ENCODE data around the gene MCM7.

MCM7 gene

DNA sequence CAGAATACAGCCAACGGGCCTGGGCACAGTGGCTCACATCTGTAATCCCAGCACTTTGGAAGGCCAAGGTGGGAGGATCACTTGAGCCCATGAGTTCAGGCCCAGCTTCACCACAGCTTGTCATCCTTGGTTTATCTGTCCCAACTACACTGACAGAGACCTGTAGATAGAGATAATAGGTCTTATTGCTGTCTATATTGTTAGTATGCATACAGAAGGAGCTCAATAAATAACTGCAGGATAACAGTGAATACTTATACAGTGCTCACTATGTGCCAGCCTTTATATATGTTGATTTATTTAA, 19.5 kb upstream of the MCM7 start:
- Histone ChIP-seq H3F3A (ENCODE audit: low read depth) (no peaks in the 10 kb centered on the region; the same call in 1 of the 2 replicates), H4K20me1 (ENCODE audit: insufficient read depth, low read length, poor library complexity, severe bottlenecking) (peaks cover 4% of the 10 kb centered on the region), H3K9me2 (replicated peaks; ENCODE audit: low read depth, low read length) (no peaks in the 10 kb centered on the region), H3K4me1 (ENCODE audit: insufficient read depth, low read length, poor library complexity, severe bottlenecking) (peaks cover 26% of the 10 kb centered on the region), H3K9me3 (ENCODE audit: insufficient read depth, low read depth, low read length) (no peaks in the 10 kb centered on the region), H3K27me3 (ENCODE audit: insufficient read depth, low read length, poor library complexity, severe bottlenecking) (no peaks in the 10 kb centered on the region), H2AFZ (ENCODE audit: low read length) (peak overlapping the region; percentile 78; the same call in 1 of the 2 replicates), H3K79me2 (ENCODE audit: insufficient read depth, low read length) (peaks cover 40% of the 10 kb centered on the region), H3K4me2 (ENCODE audit: low read depth, low read length, poor library complexity, severe bottlenecking) (peak overlapping the region; percentile 91), H3K9ac (ENCODE audit: low read depth, low read length, poor library complexity, severe bottlenecking) (peak overlapping the region; percentile 91), H3K4me3 (ENCODE audit: low read length, poor library complexity, severe bottlenecking) (peak overlapping the region; percentile 99), H3K36me3 (ENCODE audit: insufficient read depth, low read length) (no peaks in the 10 kb centered on the region)
- no peak for TF ChIP-seq EZH2phosphoT487 (IDR thresholded peaks at IDR 0.05; ENCODE audit: borderline replicate concordance)
- TF ChIP-seq, protein P1, sequence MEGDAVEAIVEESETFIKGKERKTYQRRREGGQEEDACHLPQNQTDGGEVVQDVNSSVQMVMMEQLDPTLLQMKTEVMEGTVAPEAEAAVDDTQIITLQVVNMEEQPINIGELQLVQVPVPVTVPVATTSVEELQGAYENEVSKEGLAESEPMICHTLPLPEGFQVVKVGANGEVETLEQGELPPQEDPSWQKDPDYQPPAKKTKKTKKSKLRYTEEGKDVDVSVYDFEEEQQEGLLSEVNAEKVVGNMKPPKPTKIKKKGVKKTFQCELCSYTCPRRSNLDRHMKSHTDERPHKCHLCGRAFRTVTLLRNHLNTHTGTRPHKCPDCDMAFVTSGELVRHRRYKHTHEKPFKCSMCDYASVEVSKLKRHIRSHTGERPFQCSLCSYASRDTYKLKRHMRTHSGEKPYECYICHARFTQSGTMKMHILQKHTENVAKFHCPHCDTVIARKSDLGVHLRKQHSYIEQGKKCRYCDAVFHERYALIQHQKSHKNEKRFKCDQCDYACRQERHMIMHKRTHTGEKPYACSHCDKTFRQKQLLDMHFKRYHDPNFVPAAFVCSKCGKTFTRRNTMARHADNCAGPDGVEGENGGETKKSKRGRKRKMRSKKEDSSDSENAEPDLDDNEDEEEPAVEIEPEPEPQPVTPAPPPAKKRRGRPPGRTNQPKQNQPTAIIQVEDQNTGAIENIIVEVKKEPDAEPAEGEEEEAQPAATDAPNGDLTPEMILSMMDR (conservative IDR thresholded peaks at IDR 0.05; ENCODE audit: low read length): no peak

DNA sequence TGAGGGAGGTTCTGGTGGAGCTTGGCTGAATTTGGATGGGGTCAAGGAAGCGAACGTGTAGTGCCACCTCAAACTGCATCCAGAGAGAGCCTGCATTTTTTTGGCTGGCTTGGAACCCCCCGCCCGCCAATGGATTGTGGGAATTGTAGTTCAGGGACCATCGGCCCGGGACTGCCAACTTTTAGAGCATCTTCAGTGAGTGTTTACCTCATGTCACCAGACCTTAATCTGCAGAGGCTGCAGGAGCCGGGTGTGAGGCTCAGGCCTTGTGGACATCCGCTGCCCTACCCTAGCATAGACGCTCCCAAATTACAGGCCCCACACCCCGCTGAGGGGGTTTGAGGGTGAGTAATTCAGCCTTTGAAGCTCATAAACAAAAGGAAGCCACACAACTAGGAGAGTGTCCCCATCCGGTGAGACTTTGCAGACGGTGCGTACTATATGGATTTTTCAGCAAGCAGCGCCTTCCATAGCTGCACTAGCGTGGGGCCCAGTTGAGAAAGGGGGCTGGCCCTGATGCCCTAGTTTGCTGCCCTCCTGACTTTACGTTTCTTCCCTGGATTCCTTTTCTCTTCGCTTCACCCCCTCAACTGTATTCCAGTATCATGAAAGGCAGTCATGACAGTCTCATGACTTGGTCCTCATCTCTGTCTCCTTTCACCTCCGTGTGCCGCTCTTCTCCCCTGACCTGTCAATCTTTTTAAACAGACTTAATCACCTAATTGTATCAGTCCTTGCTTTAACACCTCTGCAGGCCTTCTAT, 19.0 kb upstream of the MCM7 start:
- Histone ChIP-seq H3K4me2 (ENCODE audit: low read depth, low read length, poor library complexity, severe bottlenecking) (peak overlapping the region; percentile 91), H3K9me3 (ENCODE audit: insufficient read depth, low read depth, low read length) (no peaks in the 10 kb centered on the region), H3K36me3 (ENCODE audit: insufficient read depth, low read length) (no peaks in the 10 kb centered on the region), H3K79me2 (ENCODE audit: insufficient read depth, low read length) (peaks cover 35% of the 10 kb centered on the region), H4K20me1 (ENCODE audit: insufficient read depth, low read length, poor library complexity, severe bottlenecking) (peaks cover 4% of the 10 kb centered on the region), H3K4me1 (ENCODE audit: insufficient read depth, low read length, poor library complexity, severe bottlenecking) (peaks cover 21% of the 10 kb centered on the region), H3K9me2 (replicated peaks; ENCODE audit: low read depth, low read length) (no peaks in the 10 kb centered on the region), H3K27me3 (ENCODE audit: insufficient read depth, low read length, poor library complexity, severe bottlenecking) (no peaks in the 10 kb centered on the region), H2AFZ (ENCODE audit: low read length) (peak overlapping the region; percentile 78), H3F3A (ENCODE audit: low read depth) (no peaks in the 10 kb centered on the region; the same call in 1 of the 2 replicates), H3K9ac (ENCODE audit: low read depth, low read length, poor library complexity, severe bottlenecking) (peak overlapping the region; percentile 91), H3K4me3 (ENCODE audit: low read length, poor library complexity, severe bottlenecking) (peak overlapping the region; percentile 99)
- TF ChIP-seq, protein P1 (conservative IDR thresholded peaks at IDR 0.05; ENCODE audit: low read length): no peak

DNA sequence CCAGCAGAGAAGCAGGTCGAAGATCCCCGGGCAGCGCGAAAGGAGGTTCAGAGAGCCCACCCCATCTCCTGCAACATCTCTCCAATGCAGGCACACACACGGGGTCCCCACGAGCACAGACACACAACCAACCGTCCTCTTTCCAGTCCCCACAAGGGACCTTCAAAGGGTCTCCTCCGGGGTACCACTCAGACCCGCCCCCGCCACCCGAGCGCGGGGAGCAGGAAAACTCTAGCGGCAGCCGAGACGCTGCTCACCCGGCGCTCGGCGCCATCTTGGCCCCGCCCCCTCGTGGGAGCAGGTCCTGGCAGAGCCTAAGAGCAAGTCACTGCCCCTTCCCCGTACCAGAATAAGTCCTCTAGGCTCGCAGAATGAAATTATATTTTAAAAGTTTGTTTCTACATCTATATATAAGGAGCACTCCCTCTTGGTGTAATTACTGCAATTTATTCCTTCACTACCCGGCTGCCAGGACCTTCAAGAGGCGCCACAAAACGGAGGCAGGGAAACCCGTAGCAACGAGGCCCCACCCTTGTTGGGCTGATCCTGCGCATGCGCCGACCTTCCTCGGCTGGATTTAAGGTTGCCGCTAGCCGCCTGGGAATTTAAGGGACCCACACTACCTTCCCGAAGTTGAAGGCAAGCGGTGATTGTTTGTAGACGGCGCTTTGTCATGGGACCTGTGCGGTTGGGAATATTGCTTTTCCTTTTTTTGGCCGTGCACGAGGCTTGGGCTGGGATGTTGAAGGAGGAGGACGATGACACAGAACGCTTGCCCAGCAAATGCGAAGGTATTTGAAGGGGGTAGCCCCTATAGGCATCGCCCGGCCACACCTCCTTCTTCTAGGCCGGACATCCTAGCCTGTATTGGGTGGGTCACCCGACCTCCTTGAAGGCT, 18.1 kb upstream of the MCM7 start, which contains the start of the genes CNPY4 and TAF6:
CNPY4 (plus strand) TSS at position 563 of the 898 bp plus-strand sequence; CDS start at position 674, 111 bp downstream.
TAF6 (minus strand) TSS at position 287 of the 898 bp plus-strand sequence. CDS start 5,149 bp downstream, outside the sequence.
- H3K9ac ChIP-seq (ENCODE audit: low read depth, low read length, poor library complexity, severe bottlenecking): peak within 1 kb of the TSS; percentile 91
- peak within 1 kb of the TSS; percentile 99 for H3K4me3 ChIP-seq (ENCODE audit: low read length, poor library complexity, severe bottlenecking)
- peak within 1 kb of the TSS; percentile 91 for H3K4me2 ChIP-seq (ENCODE audit: low read depth, low read length, poor library complexity, severe bottlenecking)
- peak within 1 kb of the TSS; percentile 78 for H2AFZ ChIP-seq (ENCODE audit: low read length)
- no peaks in the 10 kb centered on the region for H3K36me3 ChIP-seq (ENCODE audit: insufficient read depth, low read length)
- peaks cover 27% of the 10 kb centered on the region for H3K79me2 ChIP-seq (ENCODE audit: insufficient read depth, low read length)
- no peaks in the 10 kb centered on the region for H3K9me3 ChIP-seq (ENCODE audit: insufficient read depth, low read depth, low read length)
- no peaks in the 10 kb centered on the region for H3K27me3 ChIP-seq (ENCODE audit: insufficient read depth, low read length, poor library complexity, severe bottlenecking)
- H4K20me1 ChIP-seq (ENCODE audit: insufficient read depth, low read length, poor library complexity, severe bottlenecking): peaks cover 4% of the 10 kb centered on the region
- no peak for TF ChIP-seq EZH2phosphoT487 (IDR thresholded peaks at IDR 0.05; ENCODE audit: borderline replicate concordance)
- TF ChIP-seq, protein P1 (conservative IDR thresholded peaks at IDR 0.05; ENCODE audit: low read length): no peak
- no peaks in the 10 kb centered on the region for H3K9me2 ChIP-seq (replicated peaks; ENCODE audit: low read depth, low read length)
- no peaks in the 10 kb centered on the region for H3F3A ChIP-seq (ENCODE audit: low read depth)
- H3K4me1 ChIP-seq (ENCODE audit: insufficient read depth, low read length, poor library complexity, severe bottlenecking): peaks cover 14% of the 10 kb centered on the region
